GM18858 (cell line): ENCODE data around the gene ZFHX2.

ENCODE experiments used
- ATAC-seq: cut with Tn5 transposase; IDR thresholded peaks from one replicate; pipeline ENCODE4 v1.9.1; 2021; ENCODE audit not compliant: unreplicated experiment

ZFHX2 gene

GRCh38 chr14:23561873-23562821, 10.6 kb upstream of the ZFHX2 start:
- ATAC-seq = no peak

GRCh38 chr14:23561259-23561658, 9.7 kb upstream of the ZFHX2 start:
- no peak for ATAC-seq

GRCh38 chr14:23559926-23560520, 8.5 kb upstream of the ZFHX2 start:
- ATAC-seq = no peak

GRCh38 chr14:23559010-23559925, 7.7 kb upstream of the ZFHX2 start:
- ATAC-seq = no peak

GRCh38 chr14:23558346-23559009, 6.9 kb upstream of the ZFHX2 start:
- ATAC-seq = no peak

- ATAC-seq = no peak
Observed at GRCh38 chr14:23557946-23558345, 6.4 kb upstream of the ZFHX2 start.

GRCh38 chr14:23557521-23557920, 6.0 kb upstream of the ZFHX2 start:
- ATAC-seq = no peak

GRCh38 chr14:23556700-23557440, 5.3 kb upstream of the ZFHX2 start:
- no peak for ATAC-seq

GRCh38 chr14:23555882-23556699, 4.5 kb upstream of the ZFHX2 start, which contains the start of gene THTPA:
Gene THTPA, plus strand, starts transcription at chr14:23556271. Its CDS starts 487 bp downstream, at chr14:23556758.
- ATAC-seq = peak; percentile 86

GRCh38 chr14:23555533-23555881, 3.9 kb upstream of the ZFHX2 start:
- no peak for ATAC-seq

GRCh38 chr14:23550812-23551265, 726 bp downstream of the ZFHX2 start:
- no peak for ATAC-seq

GRCh38 chr14:23550131-23550811, 1.3 kb downstream of the ZFHX2 start:
- ATAC-seq = no peak

- no peak for ATAC-seq
Observed at GRCh38 chr14:23548351-23549318, 2.9 kb downstream of the ZFHX2 start.

GRCh38 chr14:23547924-23548323, 3.6 kb downstream of the ZFHX2 start:
- no peak for ATAC-seq

GRCh38 chr14:23546450-23547035, 5.0 kb downstream of the ZFHX2 start:
- no peak for ATAC-seq

GRCh38 chr14:23545740-23546365, 5.7 kb downstream of the ZFHX2 start:
- ATAC-seq = no peak
